Activated effector memory CD4-positive, alpha-beta T cell treated with Interleukin-2 at 50 U/mL for 16 hours (primary cell): ENCODE data around the gene ATP7A.
"Not testable (repeated sequence)": the region's sequence is repeated elsewhere in the genome, so short reads cannot be mapped to it uniquely, and the experiment has no call there.

ENCODE experiments used
- DNase-seq: peaks from one replicate; pipeline ENCODE4 v3.0.0-alpha.2; 2020

ATP7A gene

GRCh38 chrX:78042601-78043000, 132.1 kb downstream of the ATP7A start:
- no peak for DNase-seq

- no peak for DNase-seq
These were observed 135.9 kb downstream of the ATP7A start for GRCh38 chrX:78046362-78046761.

GRCh38 chrX:78048052-78048451, 137.6 kb downstream of the ATP7A start:
- no peak for DNase-seq

- DNase-seq, result no peak
These were observed 153.2 kb downstream of the ATP7A start for GRCh38 chrX:78063687-78064086.

GRCh38 chrX:78064152-78064551, 153.7 kb downstream of the ATP7A start:
- DNase-seq, result no peak

GRCh38 chrX:78064698-78065601, 154.5 kb downstream of the ATP7A start:
- not testable (repeated sequence) for DNase-seq

GRCh38 chrX:78066110-78066509, 155.6 kb downstream of the ATP7A start:
- DNase-seq, result no peak

GRCh38 chrX:78071331-78071730, 160.8 kb downstream of the ATP7A start:
- no peak for DNase-seq

GRCh38 chrX:78073147-78074077, 162.9 kb downstream of the ATP7A start:
- not testable (repeated sequence) for DNase-seq

GRCh38 chrX:78074088-78074487, 163.6 kb downstream of the ATP7A start:
- DNase-seq, result no peak

- no peak for DNase-seq
These were observed 165.4 kb downstream of the ATP7A start for GRCh38 chrX:78075787-78076389.

GRCh38 chrX:78081413-78081812, 170.9 kb downstream of the ATP7A start:
- DNase-seq, result not testable (repeated sequence)

- DNase-seq, result no peak
These were observed 181.8 kb downstream of the ATP7A start for GRCh38 chrX:78092296-78092695.

GRCh38 chrX:78098108-78098507, 187.6 kb downstream of the ATP7A start:
- no peak for DNase-seq
